Smooth muscle cell of bladder (primary cell): ENCODE measurements around the gene CIB2. TPM values are rescaled to one million over a fixed set of nuclear protein-coding genes. Genes with fewer than 3 reads are reported as not detected.

ENCODE experiments used
- total RNA-seq: library from RNA; depleted of rRNA; stranded (reverse); fragments of >200 nt; gene quantifications from 2 replicates; pipeline ENCODE4 v1.2.3, GENCODE V29; 2014

CIB2 gene
- 2.0 and 2.4 TPM in 2 replicates for total RNA-seq

DNA sequence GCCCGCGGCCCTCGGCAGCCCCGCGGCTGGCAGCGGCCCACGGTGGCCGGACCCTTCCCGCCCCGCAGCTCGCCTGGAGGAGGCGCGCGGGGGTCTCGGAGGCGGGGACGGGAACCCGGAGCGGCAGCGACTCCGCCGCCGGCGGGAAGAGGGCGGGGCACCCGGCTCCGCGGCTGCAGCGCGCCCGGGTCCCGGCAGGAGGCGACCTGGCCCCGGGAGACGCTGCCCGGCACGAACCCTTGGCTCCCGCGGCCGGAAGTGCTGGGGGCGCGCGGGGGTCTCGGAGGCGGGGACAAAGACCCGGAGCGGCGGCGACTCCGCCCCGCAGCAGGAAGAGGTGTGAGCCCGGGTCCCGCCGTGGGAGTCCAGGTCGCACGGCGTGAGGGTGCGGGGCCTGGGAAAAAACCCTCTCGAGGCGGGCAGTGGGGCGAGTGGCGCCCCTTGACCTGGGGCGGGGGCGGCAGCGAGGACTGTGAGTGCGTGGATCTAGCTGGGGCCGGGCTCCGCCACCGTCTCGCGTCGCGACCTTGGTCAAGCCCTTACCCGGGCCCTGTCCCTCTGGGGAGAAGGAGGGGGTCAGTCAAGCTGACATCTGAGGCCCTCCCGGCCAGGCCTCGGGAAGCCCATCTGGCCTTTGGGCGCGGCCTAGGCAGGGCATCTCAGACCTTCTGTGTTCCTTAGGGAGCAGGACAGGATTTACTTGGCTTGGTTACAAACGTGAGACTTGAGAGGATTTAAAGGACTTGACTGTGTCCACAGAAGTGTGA, at the start of gene CIB2:
Gene CIB2 (minus strand): TSS at position 151 of the 767 bp plus-strand sequence. CDS start 230 bp downstream, outside the sequence.

GRCh38 chr15:78149068-78149804, 18.0 kb upstream of the CIB2 start, which contains the start of gene IDH3A:
Gene IDH3A, plus strand, starts transcription at chr15:78149362. Its CDS starts 42 bp downstream, at chr15:78149404.

GRCh38 chr15:78092261-78093041, 38.8 kb downstream of the CIB2 start, which contains the start of gene SH2D7:
Gene SH2D7, plus strand, starts transcription at chr15:78092561. Its CDS starts 24 bp downstream, at chr15:78092585.

GRCh38 chr15:78077053-78077870, 54.0 kb downstream of the CIB2 start, which contains the start of gene TBC1D2B:
Gene TBC1D2B, minus strand, starts transcription at chr15:78077711. Its CDS starts 59 bp downstream, at chr15:78077652.

Other genes with a start within 250 kb of the CIB2 start
- 38.1 and 59.4 TPM in 2 replicates for gene TBC1D2B, start 53.7 kb downstream of the CIB2 start, total RNA-seq
- not detected in 2 replicates for gene SH2D7, start 38.9 kb downstream of the CIB2 start, total RNA-seq
- gene IDH3A, start 17.9 kb upstream of the CIB2 start, total RNA-seq: 24.0 and 29.0 TPM in 2 replicates
- not detected in 2 replicates for gene ACSBG1, start 103.1 kb upstream of the CIB2 start, total RNA-seq
- 1.00 and 3.5 TPM in 2 replicates for gene DNAJA4, start 133.1 kb upstream of the CIB2 start, total RNA-seq
- 83.0 and 98.4 TPM in 2 replicates for gene SKIC8, start 168.2 kb upstream of the CIB2 start, total RNA-seq
- not detected in 2 replicates for gene CRABP1, start 208.9 kb upstream of the CIB2 start, total RNA-seq